Keratinocyte (primary cell): Measurements from ENCODE around the gene RNF215.

Experiments used
- EZH2 ChIP-seq: IDR thresholded peaks from one replicate; pipeline ENCODE4 v1.6.1; 2012; ENCODE audit warnings: inconsistent platforms, mild to moderate bottlenecking, low read length, moderate library complexity
- TF ChIP-seq, protein P1 (sequence below), 3 experiments: IDR thresholded peaks in 1 of 3; conservative IDR thresholded peaks in 1 of 3; optimal IDR thresholded peaks in 1 of 3; 2 replicates in 2 of 3; 3 replicates in 1 of 3; pipeline versions ENCODE3 to v1.5.1; 2011; ENCODE audit warnings: low read length in 3 of 3, mild to moderate bottlenecking in 3 of 3, moderate library complexity in 2 of 3, control low read depth in 1 of 3, inconsistent platforms in 1 of 3; ENCODE audit not compliant: insufficient read depth in 2 of 3; ENCODE audit errors: extremely low read depth in 1 of 3

DNA sequence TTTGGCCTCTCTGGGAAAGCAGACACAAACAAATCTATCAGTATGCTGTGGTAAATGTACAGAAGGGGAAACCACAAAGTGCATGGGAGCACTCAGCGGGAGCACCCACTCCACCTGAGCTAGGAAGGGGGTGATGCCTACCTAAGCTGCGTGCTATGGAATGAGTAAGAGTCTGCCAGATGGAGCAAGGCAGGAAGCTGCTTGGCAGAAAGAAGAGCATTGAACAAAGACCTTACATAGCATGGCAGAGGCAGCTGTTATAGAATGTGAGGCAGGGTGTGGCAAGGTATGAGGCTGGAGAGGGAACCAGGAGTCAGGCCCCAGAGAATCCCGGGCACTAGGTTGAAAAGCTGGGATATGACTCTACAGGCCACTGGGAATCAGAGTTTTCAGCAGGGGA, 24.6 kb upstream of the RNF215 start:
- TF ChIP-seq, protein P1, sequence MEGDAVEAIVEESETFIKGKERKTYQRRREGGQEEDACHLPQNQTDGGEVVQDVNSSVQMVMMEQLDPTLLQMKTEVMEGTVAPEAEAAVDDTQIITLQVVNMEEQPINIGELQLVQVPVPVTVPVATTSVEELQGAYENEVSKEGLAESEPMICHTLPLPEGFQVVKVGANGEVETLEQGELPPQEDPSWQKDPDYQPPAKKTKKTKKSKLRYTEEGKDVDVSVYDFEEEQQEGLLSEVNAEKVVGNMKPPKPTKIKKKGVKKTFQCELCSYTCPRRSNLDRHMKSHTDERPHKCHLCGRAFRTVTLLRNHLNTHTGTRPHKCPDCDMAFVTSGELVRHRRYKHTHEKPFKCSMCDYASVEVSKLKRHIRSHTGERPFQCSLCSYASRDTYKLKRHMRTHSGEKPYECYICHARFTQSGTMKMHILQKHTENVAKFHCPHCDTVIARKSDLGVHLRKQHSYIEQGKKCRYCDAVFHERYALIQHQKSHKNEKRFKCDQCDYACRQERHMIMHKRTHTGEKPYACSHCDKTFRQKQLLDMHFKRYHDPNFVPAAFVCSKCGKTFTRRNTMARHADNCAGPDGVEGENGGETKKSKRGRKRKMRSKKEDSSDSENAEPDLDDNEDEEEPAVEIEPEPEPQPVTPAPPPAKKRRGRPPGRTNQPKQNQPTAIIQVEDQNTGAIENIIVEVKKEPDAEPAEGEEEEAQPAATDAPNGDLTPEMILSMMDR (optimal IDR thresholded peaks at IDR 0.05 in 1 of 3, IDR thresholded peaks at IDR 0.05 in 1 of 3, conservative IDR thresholded peaks at IDR 0.05 in 1 of 3; ENCODE audit: extremely low read depth in 1 of 3, insufficient read depth in 2 of 3, low read length in 3 of 3): no peak
- no peak for TF ChIP-seq EZH2
